Caco-2 (cell line): ENCODE results near the gene DDX51. TPM values are rescaled to one million over a fixed set of nuclear protein-coding genes. Genes with fewer than 3 reads are reported as not detected.

Source experiments
- BruUV-seq: library from RNA; stranded (reverse); fragments of 400-500 nt; replicated peaks from 2 replicates; lab custom pipeline; 2021; lab: Mats Ljungman, UMichigan
- CTCF ChIA-PET: fragments of 300-600 bp; sonication (Branson Sonifier 250); formaldehyde crosslinking; loops from one replicate; lab custom pipeline; 2022; ENCODE audit warnings: antibody characterized with exemption; lab: Charles Lee
- POLR2A ChIA-PET: fragments of 300-600 bp; sonication (Branson Sonifier 250); formaldehyde crosslinking; loops from one replicate; lab custom pipeline; 2022; ENCODE audit warnings: antibody characterized with exemption; lab: Charles Lee
- DNase-seq, 2 experiments: peaks; one replicate each; pipeline versions ENCODE4 v3.0.0 to v3.0.0-alpha.2; 2020 to 2022
- H3K27me3 ChIP-seq: replicated peaks from 2 replicates; pipeline ENCODE4 v1.6.0; 2011; ENCODE audit warnings: low read length; ENCODE audit not compliant: control insufficient read depth, insufficient read depth
- H3K36me3 ChIP-seq: 2 replicates; pipeline ENCODE4 v1.5.1; 2011; ENCODE audit warnings: low read length; ENCODE audit not compliant: control insufficient read depth, insufficient read depth
- H3K4me1 ChIP-seq: fragments of 250-450 bp; sonication (Bioruptor Pico); 2 replicates; pipeline ENCODE4 v1.5.1; 2020; ENCODE audit warnings: mild to moderate bottlenecking
- H3K4me3 ChIP-seq: 2 replicates; pipeline ENCODE4 v1.5.1; 2011; ENCODE audit warnings: low read depth, mild to moderate bottlenecking, control low read depth, low read length
- H3K9me3 ChIP-seq: fragments of 250-450 bp; sonication (Bioruptor Pico); 2 replicates; pipeline ENCODE4 v1.5.1; 2020; ENCODE audit warnings: mild to moderate bottlenecking, moderate library complexity
- H3K27ac Mint-ChIP-seq: one replicate; pipeline ENCODE4 v1.8.0; 2022; ENCODE audit warnings: mixed read lengths; ENCODE audit not compliant: unreplicated experiment
- H3K27me3 Mint-ChIP-seq: one replicate; pipeline ENCODE4 v1.8.0; 2022; ENCODE audit warnings: mixed read lengths; ENCODE audit not compliant: insufficient read depth, unreplicated experiment
- H3K36me3 Mint-ChIP-seq: one replicate; pipeline ENCODE4 v1.8.0; 2022; ENCODE audit warnings: mild to moderate bottlenecking, mixed read lengths; ENCODE audit not compliant: insufficient read depth, unreplicated experiment
- H3K4me1 Mint-ChIP-seq: one replicate; pipeline ENCODE4 v1.8.0; 2022; ENCODE audit warnings: low read depth, mixed read lengths; ENCODE audit not compliant: unreplicated experiment
- H3K4me3 Mint-ChIP-seq: one replicate; pipeline ENCODE4 v1.8.0; 2022; ENCODE audit warnings: mild to moderate bottlenecking, moderate library complexity, mixed read lengths; ENCODE audit not compliant: unreplicated experiment
- H3K9me3 Mint-ChIP-seq: one replicate; pipeline ENCODE4 v1.8.0; 2022; ENCODE audit warnings: mixed read lengths; ENCODE audit not compliant: unreplicated experiment
- intact Hi-C: fragments of 100-400 bp; cut with micrococcal nuclease; formaldehyde crosslinking; loops from one replicate; pipeline ENCODE4 v1.10.0; 2022; ENCODE audit not compliant: unreplicated experiment
- total RNA-seq: library from RNA; stranded (reverse); gene quantifications from 2 replicates; pipeline ENCODE4 v1.2.3, GENCODE V29; 2022
- TF ChIP-seq, protein P1 (sequence below), 2 experiments: fragments of 200-600 bp in 1 of 2; IDR thresholded peaks; 1 replicate in 1 of 2; 2 replicates in 1 of 2; pipeline versions ENCODE4 v1.5.1 to v1.8.0; 2011 to 2022; ENCODE audit warnings: antibody characterized with exemption in 1 of 2, control low read depth in 1 of 2, inconsistent platforms in 1 of 2, low read depth in 1 of 2, low read length in 1 of 2, mild to moderate bottlenecking in 1 of 2, moderate library complexity in 1 of 2; ENCODE audit not compliant: insufficient read depth in 1 of 2, severe bottlenecking in 1 of 2, unreplicated experiment in 1 of 2

The DDX51 gene
- total RNA-seq, 1 experiment from 2014 or later = 40.4 TPM

DNA sequence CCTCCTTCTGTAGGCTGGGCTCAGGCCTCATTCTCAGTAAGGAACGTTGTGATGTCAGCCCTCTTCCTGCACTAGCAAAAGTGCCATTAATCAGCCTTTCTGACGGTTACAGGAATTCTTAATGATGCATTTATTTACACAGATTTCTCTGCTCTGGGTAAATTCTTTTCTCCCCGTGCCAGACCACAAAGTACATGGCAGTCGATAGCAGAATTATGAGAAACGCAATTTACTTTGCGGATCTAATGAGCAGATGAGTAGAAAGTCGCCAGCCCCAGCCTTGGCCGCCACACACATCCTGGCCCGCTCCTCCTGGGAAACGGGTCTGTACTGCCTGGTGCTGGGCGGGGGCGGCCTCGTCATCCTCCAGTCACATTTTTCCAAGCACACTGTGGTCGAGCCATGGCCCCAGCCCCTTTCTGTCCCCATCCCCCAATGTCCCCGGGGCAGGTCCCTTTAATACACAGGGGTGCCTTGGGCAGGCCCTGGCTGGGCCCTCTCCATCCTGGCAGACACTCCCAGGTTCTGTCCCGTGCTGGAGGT is 26.0 kb upstream of the DDX51 start:
- BruUV-seq = no TSS peak
- no peak overlapping the region for H3K4me3 Mint-ChIP-seq
- H3K27me3 Mint-ChIP-seq = no peaks in the 10 kb centered on the region
- no peak overlapping the region for H3K4me3 ChIP-seq
- H3K27ac Mint-ChIP-seq = no peak overlapping the region
- H3K27me3 ChIP-seq = no peaks in the 10 kb centered on the region
- ChIA-PET POLR2A (no interaction called here), CTCF (no interaction called here)
- H3K4me1 ChIP-seq = peaks cover 8% of the 10 kb centered on the region
- H3K36me3 ChIP-seq = no peaks in the 10 kb centered on the region
- intact Hi-C loops = no loop called here
- TF ChIP-seq, protein P1, sequence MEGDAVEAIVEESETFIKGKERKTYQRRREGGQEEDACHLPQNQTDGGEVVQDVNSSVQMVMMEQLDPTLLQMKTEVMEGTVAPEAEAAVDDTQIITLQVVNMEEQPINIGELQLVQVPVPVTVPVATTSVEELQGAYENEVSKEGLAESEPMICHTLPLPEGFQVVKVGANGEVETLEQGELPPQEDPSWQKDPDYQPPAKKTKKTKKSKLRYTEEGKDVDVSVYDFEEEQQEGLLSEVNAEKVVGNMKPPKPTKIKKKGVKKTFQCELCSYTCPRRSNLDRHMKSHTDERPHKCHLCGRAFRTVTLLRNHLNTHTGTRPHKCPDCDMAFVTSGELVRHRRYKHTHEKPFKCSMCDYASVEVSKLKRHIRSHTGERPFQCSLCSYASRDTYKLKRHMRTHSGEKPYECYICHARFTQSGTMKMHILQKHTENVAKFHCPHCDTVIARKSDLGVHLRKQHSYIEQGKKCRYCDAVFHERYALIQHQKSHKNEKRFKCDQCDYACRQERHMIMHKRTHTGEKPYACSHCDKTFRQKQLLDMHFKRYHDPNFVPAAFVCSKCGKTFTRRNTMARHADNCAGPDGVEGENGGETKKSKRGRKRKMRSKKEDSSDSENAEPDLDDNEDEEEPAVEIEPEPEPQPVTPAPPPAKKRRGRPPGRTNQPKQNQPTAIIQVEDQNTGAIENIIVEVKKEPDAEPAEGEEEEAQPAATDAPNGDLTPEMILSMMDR (IDR thresholded peaks at IDR 0.05; ENCODE audit: insufficient read depth in 1 of 2, low read depth in 1 of 2, low read length in 1 of 2, severe bottlenecking in 1 of 2, unreplicated experiment in 1 of 2) = no peak
- H3K9me3 Mint-ChIP-seq = peaks cover 18% of the 10 kb centered on the region
- no peaks in the 10 kb centered on the region for H3K9me3 ChIP-seq
- DNase-seq = no peak
- H3K4me1 Mint-ChIP-seq = no peaks in the 10 kb centered on the region
- peaks cover 11% of the 10 kb centered on the region for H3K36me3 Mint-ChIP-seq

DNA sequence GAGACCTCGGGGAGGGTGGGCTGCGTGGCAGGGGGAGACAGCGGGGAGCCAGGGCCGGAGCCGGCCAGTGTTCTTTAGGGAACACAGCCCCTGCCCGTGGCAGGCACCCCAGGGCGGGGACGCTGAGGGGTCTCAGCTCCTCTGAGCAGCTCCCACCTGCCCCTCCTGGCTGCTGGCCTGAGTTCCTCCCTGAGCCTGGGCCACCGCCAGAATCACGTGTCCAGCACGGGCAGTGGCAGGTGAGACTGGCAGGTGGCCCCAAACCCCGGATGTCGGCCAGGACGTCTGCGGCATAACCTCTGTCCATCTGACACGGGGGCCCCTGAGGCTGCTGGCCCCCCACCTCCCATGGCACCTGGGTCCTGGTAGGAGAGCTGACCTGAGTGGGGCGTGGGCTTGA is 25.3 kb upstream of the DDX51 start:
- H3K4me1 ChIP-seq = no peaks in the 10 kb centered on the region; the same call in 1 of the 2 replicates
- H3K27me3 ChIP-seq = no peaks in the 10 kb centered on the region
- TF ChIP-seq, protein P1 (IDR thresholded peaks at IDR 0.05; ENCODE audit: insufficient read depth in 1 of 2, low read depth in 1 of 2, low read length in 1 of 2, severe bottlenecking in 1 of 2, unreplicated experiment in 1 of 2) = no peak
- peaks cover 5% of the 10 kb centered on the region for H3K36me3 Mint-ChIP-seq
- H3K27ac Mint-ChIP-seq = no peak overlapping the region
- no peaks in the 10 kb centered on the region for H3K36me3 ChIP-seq
- ChIA-PET POLR2A (no interaction called here), CTCF (no interaction called here)
- H3K9me3 Mint-ChIP-seq = peaks cover 18% of the 10 kb centered on the region
- BruUV-seq = no TSS peak
- intact Hi-C loops = no loop called here
- H3K27me3 Mint-ChIP-seq = no peaks in the 10 kb centered on the region
- H3K4me3 ChIP-seq = no peak overlapping the region
- no peaks in the 10 kb centered on the region for H3K9me3 ChIP-seq
- no peaks in the 10 kb centered on the region for H3K4me1 Mint-ChIP-seq
- H3K4me3 Mint-ChIP-seq = no peak overlapping the region
- no peak for DNase-seq

DNA sequence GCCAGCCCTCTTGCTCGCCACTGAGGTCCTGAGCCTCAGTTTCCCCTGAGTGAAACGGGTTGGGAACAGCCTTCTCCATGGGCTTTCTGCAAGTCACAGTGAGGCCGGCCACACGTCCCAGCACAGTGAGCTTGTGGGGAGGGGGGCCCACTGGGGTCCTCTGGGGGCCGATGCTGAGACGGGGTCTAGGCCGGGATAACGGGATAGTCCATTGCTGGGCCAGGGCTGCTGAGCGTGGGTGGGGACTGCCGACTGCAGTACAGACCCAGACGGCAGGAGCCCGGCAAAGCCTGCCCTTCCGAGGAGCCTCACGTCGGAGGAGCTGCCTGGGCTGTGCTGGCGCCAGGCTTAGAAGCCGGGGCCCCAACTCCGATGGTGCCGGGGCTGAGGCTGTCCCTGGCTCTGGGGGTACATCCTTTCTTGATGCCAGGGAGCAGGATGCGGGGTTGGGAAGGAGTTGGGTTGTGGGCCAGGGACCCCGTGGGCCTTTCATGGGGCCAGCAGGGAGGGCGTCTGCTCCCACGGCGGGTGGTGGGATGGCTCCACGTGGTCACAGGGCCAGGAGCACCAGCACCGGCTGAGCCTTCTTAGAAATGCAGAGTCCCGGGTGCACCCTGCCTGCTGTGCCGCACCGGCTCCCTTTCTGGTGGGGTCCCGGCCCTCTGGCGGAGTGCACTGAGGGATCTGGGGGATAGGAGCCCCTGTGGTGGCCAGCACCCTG is 24.4 kb upstream of the DDX51 start:
- CTCF ChIA-PET = no interaction called here
- peaks cover 3% of the 10 kb centered on the region for H3K27me3 Mint-ChIP-seq
- H3K9me3 Mint-ChIP-seq = peaks cover 18% of the 10 kb centered on the region
- H3K4me1 Mint-ChIP-seq = no peaks in the 10 kb centered on the region
- Histone ChIP-seq H3K27me3 (no peaks in the 10 kb centered on the region), H3K9me3 (no peaks in the 10 kb centered on the region), H3K4me3 (no peak overlapping the region), H3K36me3 (no peaks in the 10 kb centered on the region), H3K4me1 (no peaks in the 10 kb centered on the region)
- POLR2A ChIA-PET = no interaction called here
- BruUV-seq = no TSS peak
- intact Hi-C loops = no loop called here
- no peak for DNase-seq
- peaks cover 5% of the 10 kb centered on the region for H3K36me3 Mint-ChIP-seq
- no peak overlapping the region for H3K27ac Mint-ChIP-seq
- TF ChIP-seq, protein P1 (IDR thresholded peaks at IDR 0.05; ENCODE audit: insufficient read depth in 1 of 2, low read depth in 1 of 2, low read length in 1 of 2, severe bottlenecking in 1 of 2, unreplicated experiment in 1 of 2) = no peak
- no peak overlapping the region for H3K4me3 Mint-ChIP-seq
